HEK293 (cell line): ENCODE data around the gene KDELR1.

Source experiments
- CTCF ChIA-PET: fragments of 350-600 bp; formaldehyde crosslinking; extraction: SDS; loops from one replicate; lab custom pipeline; 2021; ENCODE audit warnings: antibody characterized with exemption; lab: Yijun Ruan, JAX
- POLR2A ChIA-PET: fragments of 300-600 bp; formaldehyde crosslinking; extraction: SDS; loops from one replicate; lab custom pipeline; 2020; ENCODE audit warnings: antibody characterized with exemption, inconsistent platforms; lab: Yijun Ruan, JAX
- H3K27ac ChIP-seq: fragments of 200-500 bp; sonication (Bioruptor generic); 2 replicates; pipeline ENCODE4 v1.5.1; 2014; ENCODE audit warnings: low read depth, low read length, control low read depth, inconsistent platforms; ENCODE audit errors: extremely low read depth
- H3K36me3 ChIP-seq, 2 experiments: fragments of 200-500 bp in 1 of 2; sonication (Bioruptor generic) in 1 of 2; 1 replicate in 1 of 2; 2 replicates in 1 of 2; pipeline ENCODE4 v1.5.1; 2014 to 2017; ENCODE audit warnings: inconsistent platforms in 2 of 2, low read length in 2 of 2; ENCODE audit not compliant: control insufficient read depth in 2 of 2, insufficient read depth in 1 of 2
- H3K4me1 ChIP-seq: fragments of 200-500 bp; sonication (Bioruptor generic); 2 replicates; pipeline ENCODE4 v1.5.1; 2014; ENCODE audit warnings: mild to moderate bottlenecking, low read length, inconsistent platforms; ENCODE audit not compliant: control insufficient read depth, insufficient read depth
- H3K4me3 ChIP-seq: 2 replicates; pipeline ENCODE4 v1.5.1; 2011; ENCODE audit warnings: low read depth, mild to moderate bottlenecking, control low read depth, low read length, moderate library complexity
- H3K9me3 ChIP-seq: fragments of 200-500 bp; sonication (Bioruptor generic); 2 replicates; pipeline ENCODE4 v1.5.1; 2014; ENCODE audit warnings: low read depth, low read length, inconsistent platforms; ENCODE audit not compliant: control insufficient read depth, insufficient read depth
- BCL11B ChIP-seq: fragments of 450-650 bp; formaldehyde crosslinking; IDR thresholded peaks from 2 replicates; pipeline ENCODE4 v1.5.1; 2016; ENCODE audit warnings: low read depth, missing biosample characterization, missing genetic modification characterization
- FEZF1 ChIP-seq: fragments of 450-650 bp; formaldehyde crosslinking; IDR thresholded peaks from 2 replicates; pipeline ENCODE4 v1.5.1; 2016; ENCODE audit warnings: missing biosample characterization, missing genetic modification characterization
- KLF8 ChIP-seq: fragments of 450-650 bp; formaldehyde crosslinking; IDR thresholded peaks from 2 replicates; pipeline ENCODE4 v1.5.1; 2016; ENCODE audit warnings: missing biosample characterization, missing genetic modification characterization
- MYNN ChIP-seq: fragments of 450-650 bp; formaldehyde crosslinking; IDR thresholded peaks from 2 replicates; pipeline ENCODE4 v1.5.1; 2016; ENCODE audit warnings: missing biosample characterization, missing genetic modification characterization, borderline replicate concordance
- SP2 ChIP-seq: fragments of 450-650 bp; formaldehyde crosslinking; IDR thresholded peaks from 2 replicates; pipeline ENCODE4 v1.5.1; 2016; ENCODE audit warnings: missing biosample characterization, missing genetic modification characterization
- ZBTB21 ChIP-seq: fragments of 450-650 bp; formaldehyde crosslinking; IDR thresholded peaks from 2 replicates; pipeline ENCODE4 v1.5.1; 2017; ENCODE audit warnings: missing biosample characterization, missing genetic modification characterization
- ZEB2 ChIP-seq: fragments of 450-650 bp; formaldehyde crosslinking; IDR thresholded peaks from 2 replicates; pipeline ENCODE4 v1.5.1; 2016; ENCODE audit warnings: missing biosample characterization, missing genetic modification characterization
- ZFP69B ChIP-seq: fragments of 450-650 bp; formaldehyde crosslinking; IDR thresholded peaks from 2 replicates; pipeline ENCODE4 v1.5.1; 2016; ENCODE audit warnings: missing biosample characterization, missing genetic modification characterization
- ZNF146 ChIP-seq: fragments of 450-650 bp; formaldehyde crosslinking; IDR thresholded peaks from 2 replicates; pipeline ENCODE4 v1.5.1; 2016; ENCODE audit warnings: missing biosample characterization, missing genetic modification characterization
- ZNF16 ChIP-seq: fragments of 450-650 bp; formaldehyde crosslinking; IDR thresholded peaks from 2 replicates; pipeline ENCODE4 v1.5.1; 2016; ENCODE audit warnings: low read depth, missing biosample characterization, missing genetic modification characterization
- ZNF19 ChIP-seq: fragments of 450-650 bp; formaldehyde crosslinking; IDR thresholded peaks from 2 replicates; pipeline ENCODE4; 2016; ENCODE audit warnings: missing biosample characterization, missing genetic modification characterization, low read depth
- ZNF335 ChIP-seq: fragments of 450-650 bp; formaldehyde crosslinking; conservative IDR thresholded peaks from 2 replicates; pipeline ENCODE4 v1.5.1; 2016; ENCODE audit warnings: missing biosample characterization, missing genetic modification characterization
- ZNF404 ChIP-seq: fragments of 450-650 bp; formaldehyde crosslinking; IDR thresholded peaks from 2 replicates; pipeline ENCODE4 v1.5.1; 2017; ENCODE audit warnings: missing biosample characterization, missing genetic modification characterization
- ZNF433 ChIP-seq: fragments of 450-650 bp; formaldehyde crosslinking; IDR thresholded peaks from 2 replicates; pipeline ENCODE4 v1.5.1; 2016; ENCODE audit warnings: missing biosample characterization, missing genetic modification characterization, low read depth
- ZNF560 ChIP-seq: fragments of 450-650 bp; formaldehyde crosslinking; IDR thresholded peaks from 2 replicates; pipeline ENCODE4 v1.5.1; 2017; ENCODE audit warnings: missing biosample characterization, missing genetic modification characterization, borderline replicate concordance
- ZNF596 ChIP-seq: fragments of 450-650 bp; IDR thresholded peaks from 2 replicates; pipeline ENCODE4 v1.5.0; 2018; ENCODE audit warnings: missing biosample characterization, mild to moderate bottlenecking, missing genetic modification characterization, moderate library complexity
- ZNF600 ChIP-seq: fragments of 450-650 bp; formaldehyde crosslinking; IDR thresholded peaks from 2 replicates; pipeline ENCODE4 v1.5.1; 2016; ENCODE audit warnings: missing biosample characterization, missing genetic modification characterization
- ZNF623 ChIP-seq: fragments of 450-650 bp; formaldehyde crosslinking; IDR thresholded peaks from 2 replicates; pipeline ENCODE4 v1.5.1; 2016; ENCODE audit warnings: missing biosample characterization, missing genetic modification characterization
- ZNF654 ChIP-seq: fragments of 450-650 bp; formaldehyde crosslinking; IDR thresholded peaks from 2 replicates; pipeline ENCODE4 v1.5.1; 2016; ENCODE audit warnings: low read depth, missing biosample characterization, missing genetic modification characterization
- ZNF670 ChIP-seq: fragments of 450-650 bp; formaldehyde crosslinking; IDR thresholded peaks from 2 replicates; pipeline ENCODE4 v1.5.1; 2016; ENCODE audit warnings: missing biosample characterization, missing genetic modification characterization, low read depth
- ZNF701 ChIP-seq: fragments of 450-650 bp; formaldehyde crosslinking; IDR thresholded peaks from 2 replicates; pipeline ENCODE4 v1.5.1; 2016; ENCODE audit warnings: missing biosample characterization, missing genetic modification characterization
- ZNF777 ChIP-seq: fragments of 450-650 bp; formaldehyde crosslinking; IDR thresholded peaks from 2 replicates; pipeline ENCODE4 v1.5.1; 2017; ENCODE audit warnings: missing biosample characterization, missing genetic modification characterization, borderline replicate concordance
- ZNF785 ChIP-seq: fragments of 450-650 bp; formaldehyde crosslinking; IDR thresholded peaks from 2 replicates; pipeline ENCODE4 v1.5.1; 2016; ENCODE audit warnings: missing biosample characterization, missing genetic modification characterization
- ZSCAN30 ChIP-seq: fragments of 450-650 bp; IDR thresholded peaks from 2 replicates; pipeline ENCODE4 v1.5.1; 2018; ENCODE audit warnings: missing biosample characterization, mild to moderate bottlenecking, missing genetic modification characterization, moderate library complexity
- TF ChIP-seq, protein P1 (sequence below): fragments of 450-650 bp; formaldehyde crosslinking; IDR thresholded peaks from 2 replicates; pipeline ENCODE4 v1.5.1; 2016; ENCODE audit warnings: missing biosample characterization, missing genetic modification characterization, borderline replicate concordance
- TF ChIP-seq, protein P2 (sequence below): fragments of 450-650 bp; formaldehyde crosslinking; IDR thresholded peaks from 2 replicates; pipeline ENCODE4 v1.5.1; 2016; ENCODE audit warnings: missing biosample characterization, missing genetic modification characterization, low read depth
- TF ChIP-seq, protein P3 (sequence below): fragments of 450-650 bp; formaldehyde crosslinking; conservative IDR thresholded peaks from 2 replicates; pipeline ENCODE4 v1.5.1; 2016; ENCODE audit warnings: low read depth, missing biosample characterization, missing genetic modification characterization

Gene KDELR1

DNA sequence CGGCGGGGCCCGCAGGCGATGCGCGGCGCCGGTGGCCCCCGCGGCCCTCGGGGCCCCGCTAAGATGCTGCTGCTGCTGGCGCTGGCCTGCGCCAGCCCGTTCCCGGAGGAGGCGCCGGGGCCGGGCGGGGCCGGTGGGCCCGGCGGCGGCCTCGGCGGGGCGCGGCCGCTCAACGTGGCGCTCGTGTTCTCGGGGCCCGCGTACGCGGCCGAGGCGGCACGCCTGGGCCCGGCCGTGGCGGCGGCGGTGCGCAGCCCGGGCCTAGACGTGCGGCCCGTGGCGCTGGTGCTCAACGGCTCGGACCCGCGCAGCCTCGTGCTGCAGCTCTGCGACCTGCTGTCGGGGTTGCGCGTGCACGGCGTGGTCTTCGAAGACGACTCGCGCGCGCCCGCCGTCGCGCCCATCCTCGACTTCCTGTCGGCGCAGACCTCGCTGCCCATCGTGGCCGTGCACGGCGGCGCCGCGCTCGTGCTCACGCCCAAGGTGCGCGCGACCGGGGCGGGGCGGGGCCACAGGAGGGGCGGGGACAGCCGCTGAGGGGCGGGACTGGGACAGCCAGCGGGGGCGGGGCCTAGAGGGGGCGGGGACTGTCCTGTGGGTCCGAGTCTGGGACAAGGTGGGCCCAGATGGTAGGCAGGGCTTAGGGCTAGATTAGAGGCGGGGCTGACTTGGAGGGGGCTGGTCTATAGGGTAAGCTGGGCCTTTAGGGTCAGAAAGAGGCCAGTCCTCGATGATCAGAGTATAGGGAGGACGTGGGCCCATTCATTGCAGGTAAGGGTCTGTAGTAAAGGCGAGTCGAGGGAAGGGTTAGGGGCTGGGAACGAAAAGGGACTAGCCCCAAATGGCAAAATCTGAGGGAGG, 7.3 kb upstream of the KDELR1 start:
- H3K9me3 ChIP-seq: no peaks in the 10 kb centered on the region
- TF ChIP-seq FEZF1 (no peak), ZFP69B (tag by site-specific recombination) (peak; percentile 44; the same call in 1 of the 2 replicates), ZNF560 (tag by site-specific recombination) (no peak), SP2 (tag by site-specific recombination) (peak; percentile 35; the same call in 1 of the 2 replicates), ZNF146 (tag by site-specific recombination) (no peak), ZNF701 (tag by site-specific recombination) (no peak), ZNF335 (no peak), ZEB2 (tag by site-specific recombination) (no peak), MYNN (tag by site-specific recombination) (no peak), ZNF654 (no peak), BCL11B (tag by site-specific recombination) (no peak), ZNF433 (tag by site-specific recombination) (no peak), ZNF777 (tag by site-specific recombination) (no peak)
- TF ChIP-seq, protein P1, sequence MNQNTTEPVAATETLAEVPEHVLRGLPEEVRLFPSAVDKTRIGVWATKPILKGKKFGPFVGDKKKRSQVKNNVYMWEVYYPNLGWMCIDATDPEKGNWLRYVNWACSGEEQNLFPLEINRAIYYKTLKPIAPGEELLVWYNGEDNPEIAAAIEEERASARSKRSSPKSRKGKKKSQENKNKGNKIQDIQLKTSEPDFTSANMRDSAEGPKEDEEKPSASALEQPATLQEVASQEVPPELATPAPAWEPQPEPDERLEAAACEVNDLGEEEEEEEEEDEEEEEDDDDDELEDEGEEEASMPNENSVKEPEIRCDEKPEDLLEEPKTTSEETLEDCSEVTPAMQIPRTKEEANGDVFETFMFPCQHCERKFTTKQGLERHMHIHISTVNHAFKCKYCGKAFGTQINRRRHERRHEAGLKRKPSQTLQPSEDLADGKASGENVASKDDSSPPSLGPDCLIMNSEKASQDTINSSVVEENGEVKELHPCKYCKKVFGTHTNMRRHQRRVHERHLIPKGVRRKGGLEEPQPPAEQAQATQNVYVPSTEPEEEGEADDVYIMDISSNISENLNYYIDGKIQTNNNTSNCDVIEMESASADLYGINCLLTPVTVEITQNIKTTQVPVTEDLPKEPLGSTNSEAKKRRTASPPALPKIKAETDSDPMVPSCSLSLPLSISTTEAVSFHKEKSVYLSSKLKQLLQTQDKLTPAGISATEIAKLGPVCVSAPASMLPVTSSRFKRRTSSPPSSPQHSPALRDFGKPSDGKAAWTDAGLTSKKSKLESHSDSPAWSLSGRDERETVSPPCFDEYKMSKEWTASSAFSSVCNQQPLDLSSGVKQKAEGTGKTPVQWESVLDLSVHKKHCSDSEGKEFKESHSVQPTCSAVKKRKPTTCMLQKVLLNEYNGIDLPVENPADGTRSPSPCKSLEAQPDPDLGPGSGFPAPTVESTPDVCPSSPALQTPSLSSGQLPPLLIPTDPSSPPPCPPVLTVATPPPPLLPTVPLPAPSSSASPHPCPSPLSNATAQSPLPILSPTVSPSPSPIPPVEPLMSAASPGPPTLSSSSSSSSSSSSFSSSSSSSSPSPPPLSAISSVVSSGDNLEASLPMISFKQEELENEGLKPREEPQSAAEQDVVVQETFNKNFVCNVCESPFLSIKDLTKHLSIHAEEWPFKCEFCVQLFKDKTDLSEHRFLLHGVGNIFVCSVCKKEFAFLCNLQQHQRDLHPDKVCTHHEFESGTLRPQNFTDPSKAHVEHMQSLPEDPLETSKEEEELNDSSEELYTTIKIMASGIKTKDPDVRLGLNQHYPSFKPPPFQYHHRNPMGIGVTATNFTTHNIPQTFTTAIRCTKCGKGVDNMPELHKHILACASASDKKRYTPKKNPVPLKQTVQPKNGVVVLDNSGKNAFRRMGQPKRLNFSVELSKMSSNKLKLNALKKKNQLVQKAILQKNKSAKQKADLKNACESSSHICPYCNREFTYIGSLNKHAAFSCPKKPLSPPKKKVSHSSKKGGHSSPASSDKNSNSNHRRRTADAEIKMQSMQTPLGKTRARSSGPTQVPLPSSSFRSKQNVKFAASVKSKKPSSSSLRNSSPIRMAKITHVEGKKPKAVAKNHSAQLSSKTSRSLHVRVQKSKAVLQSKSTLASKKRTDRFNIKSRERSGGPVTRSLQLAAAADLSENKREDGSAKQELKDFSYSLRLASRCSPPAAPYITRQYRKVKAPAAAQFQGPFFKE: no peak
- TF ChIP-seq, protein P2, sequence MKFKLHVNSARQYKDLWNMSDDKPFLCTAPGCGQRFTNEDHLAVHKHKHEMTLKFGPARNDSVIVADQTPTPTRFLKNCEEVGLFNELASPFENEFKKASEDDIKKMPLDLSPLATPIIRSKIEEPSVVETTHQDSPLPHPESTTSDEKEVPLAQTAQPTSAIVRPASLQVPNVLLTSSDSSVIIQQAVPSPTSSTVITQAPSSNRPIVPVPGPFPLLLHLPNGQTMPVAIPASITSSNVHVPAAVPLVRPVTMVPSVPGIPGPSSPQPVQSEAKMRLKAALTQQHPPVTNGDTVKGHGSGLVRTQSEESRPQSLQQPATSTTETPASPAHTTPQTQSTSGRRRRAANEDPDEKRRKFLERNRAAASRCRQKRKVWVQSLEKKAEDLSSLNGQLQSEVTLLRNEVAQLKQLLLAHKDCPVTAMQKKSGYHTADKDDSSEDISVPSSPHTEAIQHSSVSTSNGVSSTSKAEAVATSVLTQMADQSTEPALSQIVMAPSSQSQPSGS (tag by site-specific recombination): no peak
- H3K36me3 ChIP-seq: no peaks in the 10 kb centered on the region
- H3K4me3 ChIP-seq: no peak overlapping the region
- no peak overlapping the region for H3K27ac ChIP-seq
- peaks cover 8% of the 10 kb centered on the region for H3K4me1 ChIP-seq
- ChIA-PET CTCF (no interaction called here), POLR2A (no interaction called here)

- no peak for TF ChIP-seq ZNF670
- TF ChIP-seq ZNF600 (tag by site-specific recombination): peak; percentile 85
- no peak; the same call in 1 of the 2 replicates for TF ChIP-seq ZNF785
- TF ChIP-seq ZNF16: no peak
- peak; percentile 5; the same call in 1 of the 2 replicates for TF ChIP-seq KLF8
- TF ChIP-seq, protein P3, sequence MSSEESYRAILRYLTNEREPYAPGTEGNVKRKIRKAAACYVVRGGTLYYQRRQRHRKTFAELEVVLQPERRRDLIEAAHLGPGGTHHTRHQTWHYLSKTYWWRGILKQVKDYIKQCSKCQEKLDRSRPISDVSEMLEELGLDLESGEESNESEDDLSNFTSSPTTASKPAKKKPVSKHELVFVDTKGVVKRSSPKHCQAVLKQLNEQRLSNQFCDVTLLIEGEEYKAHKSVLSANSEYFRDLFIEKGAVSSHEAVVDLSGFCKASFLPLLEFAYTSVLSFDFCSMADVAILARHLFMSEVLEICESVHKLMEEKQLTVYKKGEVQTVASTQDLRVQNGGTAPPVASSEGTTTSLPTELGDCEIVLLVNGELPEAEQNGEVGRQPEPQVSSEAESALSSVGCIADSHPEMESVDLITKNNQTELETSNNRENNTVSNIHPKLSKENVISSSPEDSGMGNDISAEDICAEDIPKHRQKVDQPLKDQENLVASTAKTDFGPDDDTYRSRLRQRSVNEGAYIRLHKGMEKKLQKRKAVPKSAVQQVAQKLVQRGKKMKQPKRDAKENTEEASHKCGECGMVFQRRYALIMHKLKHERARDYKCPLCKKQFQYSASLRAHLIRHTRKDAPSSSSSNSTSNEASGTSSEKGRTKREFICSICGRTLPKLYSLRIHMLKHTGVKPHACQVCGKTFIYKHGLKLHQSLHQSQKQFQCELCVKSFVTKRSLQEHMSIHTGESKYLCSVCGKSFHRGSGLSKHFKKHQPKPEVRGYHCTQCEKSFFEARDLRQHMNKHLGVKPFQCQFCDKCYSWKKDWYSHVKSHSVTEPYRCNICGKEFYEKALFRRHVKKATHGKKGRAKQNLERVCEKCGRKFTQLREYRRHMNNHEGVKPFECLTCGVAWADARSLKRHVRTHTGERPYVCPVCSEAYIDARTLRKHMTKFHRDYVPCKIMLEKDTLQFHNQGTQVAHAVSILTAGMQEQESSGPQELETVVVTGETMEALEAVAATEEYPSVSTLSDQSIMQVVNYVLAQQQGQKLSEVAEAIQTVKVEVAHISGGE (tag by site-specific recombination): peak; percentile 10; the same call in 1 of the 2 replicates
- TF ChIP-seq ZNF19 (tag by site-specific recombination): no peak
- no peak for TF ChIP-seq ZNF623
- no peak for TF ChIP-seq ZBTB21 (tag by site-specific recombination)
- no peak for TF ChIP-seq ZNF404 (tag by site-specific recombination)
- peak; percentile 83; the same call in 1 of the 2 replicates for TF ChIP-seq ZNF596
- no peak for TF ChIP-seq ZSCAN30 (tag by site-specific recombination)
- POLR2A ChIA-PET: no interaction called here
- CTCF ChIA-PET: no interaction called here
- H3K36me3 ChIP-seq: no peaks in the 10 kb centered on the region
- H3K4me3 ChIP-seq: no peak overlapping the region
- H3K27ac ChIP-seq: no peak overlapping the region
- H3K9me3 ChIP-seq: no peaks in the 10 kb centered on the region
- peaks cover 12% of the 10 kb centered on the region for H3K4me1 ChIP-seq
Measured at GRCh38 chr19:48398102-48398374, 6.7 kb upstream of the KDELR1 start.
